T-helper 1 cell (primary cell): ENCODE measurements around the gene ANKRD44.

ENCODE experiments used
- DNase-seq, 5 donors: peaks; one replicate each; pipeline ENCODE4 v3.0.0-alpha.2; 2012 to 2020

ANKRD44 gene

DNA sequence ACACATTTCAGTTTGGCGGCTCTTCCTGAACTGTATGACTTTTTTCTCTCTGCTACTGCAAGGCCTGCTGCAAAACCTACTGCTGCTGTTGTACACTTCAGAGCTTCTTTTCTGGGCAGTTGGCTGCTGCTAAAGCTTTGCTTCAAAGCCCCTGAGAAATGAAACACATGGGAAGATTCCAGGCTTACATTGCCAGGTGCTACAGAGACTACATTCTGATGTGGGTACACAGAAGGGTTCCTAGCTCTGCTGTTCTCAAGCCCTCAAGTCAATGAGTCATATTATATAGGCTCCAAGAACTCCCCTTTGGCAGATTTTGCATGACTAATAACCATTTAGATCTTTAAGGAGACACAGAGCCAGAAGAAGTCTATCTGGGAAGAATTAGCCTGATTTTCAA, 371.2 kb downstream of the ANKRD44 start:
- DNase-seq = no peak
